ENCODE data around the gene PAQR3.
"Not testable (repeated sequence)": the region's sequence is repeated elsewhere in the genome, so short reads cannot be mapped to it uniquely, and the experiment has no call there.

PAQR3 gene

GRCh38 chr4:78926826-78927225 lies 12.4 kb downstream of the PAQR3 start:
- DNase-seq, result no peak

- no peak for DNase-seq
Observed at GRCh38 chr4:78923464-78924312, 15.6 kb downstream of the PAQR3 start.

- no peak for DNase-seq
Observed at GRCh38 chr4:78922207-78922606, 17.0 kb downstream of the PAQR3 start.

GRCh38 chr4:78910612-78911011 lies 28.6 kb downstream of the PAQR3 start:
- DNase-seq, result no peak

GRCh38 chr4:78908974-78909373 lies 30.3 kb downstream of the PAQR3 start:
- DNase-seq, result not testable (repeated sequence)

- no peak for DNase-seq
Observed at GRCh38 chr4:78907638-78908037, 31.6 kb downstream of the PAQR3 start.

GRCh38 chr4:78904143-78904542 lies 35.1 kb downstream of the PAQR3 start:
- DNase-seq, result no peak

- no peak for DNase-seq
Observed at GRCh38 chr4:78902298-78902697, 36.9 kb downstream of the PAQR3 start.

GRCh38 chr4:78901882-78902281 lies 37.4 kb downstream of the PAQR3 start:
- no peak for DNase-seq

- DNase-seq, result no peak
Observed at GRCh38 chr4:78899302-78899701, 39.9 kb downstream of the PAQR3 start.

GRCh38 chr4:78889955-78890354 lies 49.3 kb downstream of the PAQR3 start:
- DNase-seq, result no peak

GRCh38 chr4:78885598-78885997 lies 53.6 kb downstream of the PAQR3 start:
- DNase-seq, result peak in 1 of 4 experiments; percentile 18

GRCh38 chr4:78880874-78881492 lies 58.3 kb downstream of the PAQR3 start:
- peak in 2 of 4 experiments; percentile 12 to 15 for DNase-seq

- no peak for DNase-seq
Observed at GRCh38 chr4:78878031-78878430, 61.2 kb downstream of the PAQR3 start.

- peak in 2 of 4 experiments; percentile 18 to 31 for DNase-seq
Observed at GRCh38 chr4:78876568-78877320, 62.5 kb downstream of the PAQR3 start.

GRCh38 chr4:78870056-78870455 lies 69.2 kb downstream of the PAQR3 start:
- no peak for DNase-seq

- DNase-seq, result not testable (repeated sequence)
Observed at GRCh38 chr4:78868712-78869111, 70.5 kb downstream of the PAQR3 start.

- DNase-seq, result no peak
Observed at GRCh38 chr4:78865451-78865850, 73.8 kb downstream of the PAQR3 start.

GRCh38 chr4:78864405-78865024 lies 74.7 kb downstream of the PAQR3 start:
- DNase-seq, result peak; percentile 52 to 83 (median 77)

- no peak for DNase-seq
Observed at GRCh38 chr4:78863991-78864390, 75.2 kb downstream of the PAQR3 start.

- DNase-seq, result no peak
Observed at GRCh38 chr4:78863254-78863869, 75.9 kb downstream of the PAQR3 start.

- DNase-seq, result no peak
Observed at GRCh38 chr4:78862314-78862737, 76.9 kb downstream of the PAQR3 start.
